ENCODE data around the gene DNAJC13.
"Not testable (repeated sequence)": the region's sequence is repeated elsewhere in the genome, so short reads cannot be mapped to it uniquely, and the experiment has no call there.

Gene DNAJC13, protein sequence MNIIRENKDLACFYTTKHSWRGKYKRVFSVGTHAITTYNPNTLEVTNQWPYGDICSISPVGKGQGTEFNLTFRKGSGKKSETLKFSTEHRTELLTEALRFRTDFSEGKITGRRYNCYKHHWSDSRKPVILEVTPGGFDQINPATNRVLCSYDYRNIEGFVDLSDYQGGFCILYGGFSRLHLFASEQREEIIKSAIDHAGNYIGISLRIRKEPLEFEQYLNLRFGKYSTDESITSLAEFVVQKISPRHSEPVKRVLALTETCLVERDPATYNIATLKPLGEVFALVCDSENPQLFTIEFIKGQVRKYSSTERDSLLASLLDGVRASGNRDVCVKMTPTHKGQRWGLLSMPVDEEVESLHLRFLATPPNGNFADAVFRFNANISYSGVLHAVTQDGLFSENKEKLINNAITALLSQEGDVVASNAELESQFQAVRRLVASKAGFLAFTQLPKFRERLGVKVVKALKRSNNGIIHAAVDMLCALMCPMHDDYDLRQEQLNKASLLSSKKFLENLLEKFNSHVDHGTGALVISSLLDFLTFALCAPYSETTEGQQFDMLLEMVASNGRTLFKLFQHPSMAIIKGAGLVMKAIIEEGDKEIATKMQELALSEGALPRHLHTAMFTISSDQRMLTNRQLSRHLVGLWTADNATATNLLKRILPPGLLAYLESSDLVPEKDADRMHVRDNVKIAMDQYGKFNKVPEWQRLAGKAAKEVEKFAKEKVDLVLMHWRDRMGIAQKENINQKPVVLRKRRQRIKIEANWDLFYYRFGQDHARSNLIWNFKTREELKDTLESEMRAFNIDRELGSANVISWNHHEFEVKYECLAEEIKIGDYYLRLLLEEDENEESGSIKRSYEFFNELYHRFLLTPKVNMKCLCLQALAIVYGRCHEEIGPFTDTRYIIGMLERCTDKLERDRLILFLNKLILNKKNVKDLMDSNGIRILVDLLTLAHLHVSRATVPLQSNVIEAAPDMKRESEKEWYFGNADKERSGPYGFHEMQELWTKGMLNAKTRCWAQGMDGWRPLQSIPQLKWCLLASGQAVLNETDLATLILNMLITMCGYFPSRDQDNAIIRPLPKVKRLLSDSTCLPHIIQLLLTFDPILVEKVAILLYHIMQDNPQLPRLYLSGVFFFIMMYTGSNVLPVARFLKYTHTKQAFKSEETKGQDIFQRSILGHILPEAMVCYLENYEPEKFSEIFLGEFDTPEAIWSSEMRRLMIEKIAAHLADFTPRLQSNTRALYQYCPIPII (N-terminal part only)

DNA sequence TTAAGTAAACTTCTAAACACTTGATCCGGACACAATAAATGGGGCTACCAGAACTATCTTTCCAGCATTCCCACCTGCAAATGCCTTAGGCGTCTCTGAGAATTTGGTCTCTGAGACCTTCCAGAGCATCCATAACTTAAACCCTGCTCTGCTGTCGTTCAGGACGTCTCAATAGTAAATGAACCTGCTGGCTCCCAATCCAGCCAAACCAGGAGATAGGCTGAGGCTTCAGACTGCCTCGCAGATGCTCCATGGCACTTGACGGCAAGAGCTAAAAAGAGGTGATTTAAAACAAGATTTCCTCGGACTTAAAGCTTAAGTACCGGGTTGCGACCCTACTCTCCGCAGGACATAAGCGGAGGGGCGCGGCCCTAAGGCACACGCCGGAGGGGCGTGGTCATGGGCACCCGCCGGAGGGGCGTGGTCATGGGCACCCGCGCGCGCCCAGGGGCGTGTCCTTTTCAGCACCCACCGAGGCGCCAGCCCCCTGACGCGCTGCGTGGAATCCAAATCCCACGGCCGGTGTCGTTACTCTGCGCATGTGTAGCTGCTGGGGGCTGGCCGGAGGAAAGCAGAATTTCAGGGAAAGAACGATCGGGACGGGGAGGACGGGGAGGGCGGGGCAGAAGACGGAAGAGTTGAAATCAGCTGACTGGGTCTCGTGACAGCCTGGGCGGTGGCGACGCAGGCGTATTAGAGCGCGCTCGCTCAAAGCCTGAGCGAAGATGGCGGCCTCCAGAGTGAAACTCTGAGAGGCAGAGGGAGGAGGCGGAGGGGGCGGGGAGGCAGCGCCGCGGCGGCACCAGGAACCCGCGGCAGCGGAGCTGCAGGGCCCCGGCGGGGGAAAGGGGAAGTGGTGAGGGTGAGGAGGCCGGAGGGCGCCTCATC, at the start of gene DNAJC13:
TSS of gene DNAJC13 (plus strand) at position 696 of the 888 bp plus-strand sequence. CDS start 17,049 bp downstream, outside the sequence.
- DNase-seq, result peak; percentile 96

GRCh38 chr3:132368515-132368914, 48.8 kb upstream of the DNAJC13 start:
- no peak for DNase-seq

- no peak for DNase-seq
These were observed 48.3 kb upstream of the DNAJC13 start for GRCh38 chr3:132368962-132369361.

DNA sequence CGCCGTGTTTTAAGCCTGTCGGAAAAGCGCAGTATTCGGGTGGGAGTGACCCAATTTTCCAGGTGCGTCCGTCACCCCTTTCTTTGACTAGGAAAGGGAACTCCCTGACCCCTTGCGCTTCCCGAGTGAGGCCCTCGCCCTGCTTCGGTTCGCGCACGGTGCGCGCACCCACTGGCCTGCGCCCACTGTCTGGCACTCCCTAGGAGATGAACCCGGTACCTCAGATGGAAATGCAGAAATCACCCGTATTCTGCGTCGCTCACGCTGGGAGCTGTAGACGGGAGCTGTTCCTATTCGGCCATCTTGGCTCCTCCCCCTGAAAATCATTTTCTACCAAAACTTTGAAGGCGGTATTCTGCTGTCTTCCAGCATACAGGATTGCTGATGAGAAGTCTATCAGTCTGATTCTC, 40.4 kb upstream of the DNAJC13 start:
- DNase-seq, result not testable (repeated sequence)

DNA sequence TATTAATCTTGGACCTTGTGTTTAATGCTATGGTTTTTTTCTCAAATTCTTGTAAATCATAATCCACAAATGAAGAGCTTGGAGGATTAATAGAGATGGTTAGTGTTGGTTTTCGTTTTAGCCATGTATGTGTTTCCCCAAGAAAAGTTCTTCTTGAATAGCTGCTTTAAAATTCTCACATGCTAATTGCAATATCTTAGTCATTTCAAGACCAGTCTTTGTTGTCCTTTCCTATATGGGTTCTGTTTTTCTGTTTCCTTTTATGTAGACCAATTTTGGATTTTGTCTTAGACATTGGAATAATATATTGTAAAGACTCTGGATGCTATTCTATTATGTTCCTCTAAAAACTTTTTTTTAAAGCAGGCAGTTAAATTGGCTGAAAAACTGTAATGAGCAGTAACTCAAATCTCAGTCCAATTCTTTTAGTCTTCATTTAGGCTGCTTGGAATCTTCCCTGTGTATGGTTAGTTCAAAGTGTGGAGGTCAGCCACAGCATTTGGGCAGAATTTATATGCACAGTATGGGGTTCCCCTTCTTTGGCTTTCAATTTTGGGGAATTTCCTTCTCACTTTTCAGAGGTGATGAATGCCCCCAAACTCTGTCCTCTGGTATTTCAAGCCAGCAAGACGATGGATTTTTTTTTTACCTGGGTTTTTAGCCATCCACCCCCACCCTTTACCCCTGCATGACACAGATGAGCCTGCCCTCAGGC, 39.1 kb upstream of the DNAJC13 start:
- DNase-seq, result no peak

- DNase-seq, result no peak
These were observed 38.5 kb upstream of the DNAJC13 start for GRCh38 chr3:132378846-132379245.

DNA sequence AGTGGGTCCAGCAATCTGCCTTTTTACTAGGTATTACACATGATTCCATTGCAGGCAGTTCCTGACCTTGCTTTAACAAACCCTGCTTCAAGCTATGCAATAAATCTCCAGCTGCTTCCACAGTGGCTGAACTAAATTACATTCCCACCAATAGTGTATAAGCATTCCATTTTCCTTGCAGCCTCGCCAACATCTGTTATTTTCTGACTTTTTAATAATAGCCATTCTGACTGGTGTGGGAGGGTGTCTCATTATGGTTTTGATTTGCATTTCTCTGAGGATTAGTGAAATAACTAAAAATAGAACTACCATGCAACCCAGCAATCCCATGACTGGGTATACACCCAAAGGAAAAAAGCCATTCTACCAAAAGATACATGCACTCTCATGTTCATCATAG, 36.4 kb upstream of the DNAJC13 start:
- no peak for DNase-seq

- no peak for DNase-seq
These were observed 35.9 kb upstream of the DNAJC13 start for GRCh38 chr3:132381348-132381944.

GRCh38 chr3:132382267-132382666, 35.0 kb upstream of the DNAJC13 start:
- DNase-seq, result no peak

- DNase-seq, result no peak
These were observed 34.6 kb upstream of the DNAJC13 start for GRCh38 chr3:132382688-132383194.

DNA sequence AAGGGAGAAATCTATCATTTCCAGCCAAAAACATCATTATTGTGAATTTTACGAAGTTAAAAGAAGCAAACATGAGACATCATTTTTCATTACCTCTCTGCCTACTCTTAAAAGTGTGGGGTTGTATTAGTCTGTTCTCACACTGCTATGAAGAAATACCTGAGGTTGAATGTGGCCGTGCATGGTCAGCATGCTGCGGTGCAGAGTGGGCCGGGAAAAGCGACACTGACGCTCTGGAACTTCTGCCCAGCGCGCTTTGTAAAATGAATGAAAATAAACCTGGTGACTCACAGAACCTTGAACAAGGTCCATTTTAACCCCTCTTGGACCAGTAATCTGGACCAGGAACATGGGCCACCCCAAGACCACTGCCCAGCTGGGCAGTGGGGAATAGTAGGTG, 31.0 kb upstream of the DNAJC13 start:
- no peak for DNase-seq

- not testable (repeated sequence) for DNase-seq
These were observed 24.6 kb upstream of the DNAJC13 start for GRCh38 chr3:132392675-132393074.

DNA sequence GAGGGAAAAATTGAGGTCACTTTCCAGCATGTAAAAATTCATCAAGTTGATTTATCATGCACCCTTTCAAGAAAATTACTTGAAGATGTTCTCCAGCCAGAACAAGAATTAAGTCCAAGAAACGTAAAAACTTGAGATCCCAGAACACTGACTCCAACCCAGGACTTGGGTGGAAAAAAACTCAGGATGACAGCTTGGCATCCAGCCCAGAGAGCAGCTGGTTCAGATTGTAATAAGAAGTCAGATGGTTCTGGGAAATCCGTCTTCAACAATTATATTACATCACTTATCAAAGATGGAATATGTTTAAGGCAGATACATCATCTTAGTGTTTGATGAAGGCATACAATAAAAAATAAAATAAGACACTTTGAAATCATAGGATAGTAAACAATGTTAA, 23.0 kb upstream of the DNAJC13 start:
- DNase-seq, result no peak

GRCh38 chr3:132395126-132395525, 22.2 kb upstream of the DNAJC13 start:
- no peak for DNase-seq

GRCh38 chr3:132396255-132396654, 21.0 kb upstream of the DNAJC13 start:
- no peak for DNase-seq

- DNase-seq, result not testable (repeated sequence)
These were observed 20.5 kb upstream of the DNAJC13 start for GRCh38 chr3:132396776-132397175.

- peak; percentile 45 for DNase-seq
These were observed 18.0 kb upstream of the DNAJC13 start for GRCh38 chr3:132399054-132399929.

GRCh38 chr3:132401255-132401654, 16.0 kb upstream of the DNAJC13 start:
- DNase-seq, result no peak

DNA sequence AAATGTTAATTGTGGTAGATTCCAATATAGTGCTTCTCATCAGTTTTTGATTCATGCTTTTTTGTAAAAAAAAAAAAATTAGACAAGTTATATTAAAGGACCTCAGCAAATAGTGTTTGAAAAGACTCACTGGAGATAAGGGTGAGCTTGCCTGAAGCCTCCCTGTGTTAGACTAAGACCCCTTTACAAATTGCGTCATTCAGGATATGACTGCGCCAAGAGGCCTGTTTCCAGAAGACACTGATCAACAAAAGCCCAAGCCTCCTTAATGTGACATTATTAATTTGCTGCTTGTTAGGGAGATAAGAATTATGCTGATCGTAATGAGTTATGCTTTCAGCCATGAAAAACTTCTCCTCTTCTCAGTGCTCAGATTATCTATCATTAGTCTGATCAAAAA, 13.0 kb upstream of the DNAJC13 start:
- DNase-seq, result peak; percentile 12

GRCh38 chr3:132405188-132405587, 12.1 kb upstream of the DNAJC13 start:
- DNase-seq, result peak; percentile 18
